IPS-NIHi7 (cell line): ENCODE data around the gene HECTD2.
"Not testable (repeated sequence)": the region's sequence is repeated elsewhere in the genome, so short reads cannot be mapped to it uniquely, and the experiment has no call there.

Experiments
- DNase-seq: peaks from one replicate; pipeline ENCODE4 v3.0.0; 2012; ENCODE audit warnings: mixed read lengths; ENCODE audit errors: extremely low spot score

The HECTD2 gene

DNA sequence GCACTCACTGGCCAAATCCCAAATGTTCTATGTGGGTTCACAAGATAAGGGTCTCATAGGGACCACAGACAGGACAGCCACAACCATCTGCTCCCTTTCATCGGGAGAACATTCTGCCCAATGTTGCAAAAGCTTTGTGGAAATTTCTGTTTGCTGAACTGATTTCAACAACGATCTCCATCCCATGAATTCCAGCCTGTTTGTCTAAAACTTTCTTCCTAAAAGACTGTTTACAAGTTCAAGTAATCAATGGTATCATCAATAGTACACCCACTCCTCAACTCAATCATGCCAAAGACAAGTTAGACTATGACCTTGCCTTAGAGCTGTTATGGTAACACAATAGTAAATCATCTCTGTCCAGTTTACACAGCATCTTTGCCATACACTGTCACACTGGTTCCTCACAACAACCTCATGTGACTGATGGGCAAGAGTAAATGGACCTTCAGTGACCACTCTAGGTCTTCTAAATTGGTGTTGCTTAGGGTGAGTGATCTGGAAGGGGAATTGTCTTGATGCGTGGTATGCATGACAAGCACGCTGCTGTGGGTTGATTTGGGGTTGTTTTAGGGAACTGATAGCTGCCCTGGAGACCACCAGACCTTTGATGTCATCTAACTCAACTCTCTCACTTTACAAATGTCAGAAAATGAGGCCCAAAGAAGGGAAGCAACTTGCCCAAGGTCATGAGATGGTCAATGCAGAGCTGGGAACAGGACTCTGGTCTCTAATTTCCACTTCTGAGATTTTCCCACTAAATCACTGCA is 127.7 kb downstream of the HECTD2 start:
- no peak for DNase-seq

DNA sequence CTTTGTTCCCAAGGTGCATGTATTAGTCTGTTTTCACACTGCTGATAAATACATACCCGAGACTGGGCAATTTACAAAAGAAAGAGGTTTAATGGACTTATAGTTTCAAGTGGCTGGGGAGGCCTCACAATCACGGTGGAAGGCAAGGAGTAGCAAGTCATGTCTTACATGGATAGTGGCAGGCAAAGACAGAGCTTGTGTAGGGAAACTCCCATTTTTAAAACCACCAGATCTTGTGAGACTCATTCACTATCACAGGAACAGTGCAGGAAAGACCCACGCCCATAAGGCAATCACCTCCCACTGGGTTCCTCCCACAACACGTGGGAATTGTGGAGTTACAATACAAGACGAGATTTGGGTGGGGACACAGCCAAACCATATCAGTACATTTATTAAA is 129.8 kb downstream of the HECTD2 start:
- no peak for DNase-seq

DNA sequence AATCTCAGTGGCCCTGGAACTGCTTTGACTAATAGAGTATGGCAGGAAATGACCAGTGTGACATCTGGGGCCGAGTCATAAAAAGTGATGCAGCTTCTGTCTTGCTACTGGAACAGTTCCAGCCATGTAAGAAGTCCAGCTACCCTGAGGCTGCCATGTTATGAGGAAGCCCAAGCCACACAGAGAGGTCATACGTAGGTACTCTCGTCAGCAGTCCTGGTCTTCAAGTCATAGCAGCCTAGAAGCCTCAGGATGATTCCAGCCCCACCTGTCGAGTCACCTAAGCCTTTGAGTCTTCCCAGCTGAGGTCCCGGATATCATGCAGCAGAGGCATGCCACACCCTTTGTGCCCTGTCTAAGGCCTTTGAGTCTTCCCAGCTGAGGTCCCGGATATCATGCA is 130.6 kb downstream of the HECTD2 start:
- DNase-seq, result no peak

DNA sequence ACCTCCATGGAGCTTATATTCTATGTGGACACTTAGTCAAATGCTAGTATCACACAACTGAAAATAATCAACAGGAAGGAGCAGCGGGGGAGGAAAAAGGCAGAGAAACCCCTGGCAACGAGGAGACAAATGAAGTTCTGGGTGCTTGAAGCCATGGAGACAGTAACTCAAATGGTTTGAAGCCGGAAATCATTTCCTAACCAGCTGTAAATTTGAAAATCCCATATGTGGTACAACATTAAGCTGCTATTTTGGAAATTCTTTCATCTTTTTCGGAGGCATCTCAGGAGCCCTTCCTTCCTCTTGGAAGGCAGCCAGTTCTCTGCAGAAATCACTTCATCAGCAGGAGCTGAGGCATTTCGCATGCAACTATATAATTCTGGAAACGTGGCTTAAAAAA is 131.3 kb downstream of the HECTD2 start:
- DNase-seq, result no peak

DNA sequence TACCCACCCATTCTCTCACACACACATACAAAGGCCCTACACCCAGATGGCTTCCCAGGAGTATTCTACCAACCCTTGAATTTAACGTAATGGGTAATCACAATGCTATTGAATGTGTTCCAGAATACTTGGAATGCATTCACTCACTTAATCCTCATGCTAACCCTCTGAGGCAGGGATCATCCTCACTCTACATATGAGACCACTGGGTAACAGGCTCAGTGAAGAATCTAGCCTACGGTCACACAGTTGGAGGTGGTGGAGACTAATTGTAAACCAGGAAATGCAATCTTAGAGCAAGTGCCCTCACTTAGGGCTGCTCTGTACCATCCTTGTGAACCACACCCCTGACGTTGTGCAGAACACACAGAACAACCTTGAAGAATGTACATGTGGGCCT is 135.2 kb downstream of the HECTD2 start:
- DNase-seq, result no peak

DNA sequence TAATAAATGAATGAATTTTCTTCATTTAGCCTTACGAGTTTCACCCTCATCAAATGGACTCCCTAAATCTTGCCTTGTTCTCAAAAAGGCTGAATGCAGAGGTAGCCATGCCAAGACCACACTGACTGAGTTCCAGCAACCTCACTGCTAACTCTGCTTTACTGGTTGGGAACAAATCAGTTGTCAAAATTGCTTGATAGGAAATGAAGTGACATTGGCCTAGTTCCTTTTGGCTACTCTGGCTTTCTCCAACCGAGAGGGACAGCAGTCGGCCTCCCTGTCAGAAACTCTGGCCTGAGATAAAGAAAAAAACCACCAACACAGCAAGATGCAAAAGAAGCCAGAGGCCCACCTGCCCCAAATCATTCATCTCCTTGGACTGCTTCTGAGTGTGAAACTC is 135.7 kb downstream of the HECTD2 start:
- DNase-seq, result no peak

DNA sequence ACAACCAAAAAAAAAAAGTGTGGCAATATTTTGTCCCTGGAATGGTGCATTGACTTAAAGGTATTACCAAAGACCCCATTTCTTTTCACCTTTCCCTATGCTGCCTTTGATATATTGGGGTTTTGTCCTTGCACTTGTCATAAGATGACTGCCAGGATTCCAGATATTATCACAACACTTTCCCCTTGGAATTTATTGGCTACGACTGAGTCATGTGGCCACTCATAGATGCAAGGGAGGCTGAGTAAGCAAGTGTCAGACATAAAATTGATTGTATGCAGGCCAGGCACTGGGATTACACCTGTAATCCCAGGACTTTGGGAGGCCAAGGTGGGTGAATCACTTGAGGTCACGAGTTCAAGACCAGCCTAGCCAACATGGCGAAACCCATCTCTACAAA is 139.1 kb downstream of the HECTD2 start:
- DNase-seq, result no peak

DNA sequence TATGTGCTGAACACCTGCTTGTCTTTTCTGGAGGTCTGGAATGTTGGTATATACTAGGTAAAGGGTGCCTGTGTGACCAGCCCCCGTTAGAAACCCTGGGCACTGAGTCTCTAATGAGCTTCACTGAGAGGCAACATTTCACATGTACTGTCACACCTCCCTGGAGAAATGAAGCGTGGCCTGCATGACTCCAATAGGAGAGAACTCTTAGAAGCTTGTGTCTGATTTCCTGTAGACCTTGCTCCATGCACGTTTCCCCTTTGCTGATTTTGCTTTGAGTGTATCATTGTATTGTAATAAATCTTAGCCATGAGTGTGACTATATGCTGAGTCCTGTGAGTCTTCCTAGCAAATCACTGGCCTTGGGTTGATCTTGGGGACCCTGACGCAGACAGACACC is 139.9 kb downstream of the HECTD2 start:
- DNase-seq, result no peak

DNA sequence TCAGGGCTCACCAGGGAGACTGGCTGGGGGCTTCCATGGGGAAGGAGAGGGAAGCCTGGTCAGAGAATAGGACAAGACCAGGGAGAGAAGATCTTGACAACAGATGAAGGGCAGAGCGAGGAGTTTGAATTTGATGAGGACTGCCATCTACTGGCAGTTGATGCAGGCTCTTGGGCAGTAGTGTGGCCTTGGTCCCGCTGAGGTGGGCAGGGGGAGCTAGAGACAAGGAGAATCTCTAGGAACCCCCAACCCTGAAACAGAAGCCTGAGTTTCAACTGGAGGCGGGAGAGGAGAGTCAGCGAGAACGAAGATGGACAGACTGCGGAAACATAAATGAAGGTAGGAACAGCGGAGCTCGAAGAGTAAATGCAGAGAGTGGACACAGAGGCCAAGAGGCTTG is 141.7 kb downstream of the HECTD2 start:
- DNase-seq, result peak; percentile 92

DNA sequence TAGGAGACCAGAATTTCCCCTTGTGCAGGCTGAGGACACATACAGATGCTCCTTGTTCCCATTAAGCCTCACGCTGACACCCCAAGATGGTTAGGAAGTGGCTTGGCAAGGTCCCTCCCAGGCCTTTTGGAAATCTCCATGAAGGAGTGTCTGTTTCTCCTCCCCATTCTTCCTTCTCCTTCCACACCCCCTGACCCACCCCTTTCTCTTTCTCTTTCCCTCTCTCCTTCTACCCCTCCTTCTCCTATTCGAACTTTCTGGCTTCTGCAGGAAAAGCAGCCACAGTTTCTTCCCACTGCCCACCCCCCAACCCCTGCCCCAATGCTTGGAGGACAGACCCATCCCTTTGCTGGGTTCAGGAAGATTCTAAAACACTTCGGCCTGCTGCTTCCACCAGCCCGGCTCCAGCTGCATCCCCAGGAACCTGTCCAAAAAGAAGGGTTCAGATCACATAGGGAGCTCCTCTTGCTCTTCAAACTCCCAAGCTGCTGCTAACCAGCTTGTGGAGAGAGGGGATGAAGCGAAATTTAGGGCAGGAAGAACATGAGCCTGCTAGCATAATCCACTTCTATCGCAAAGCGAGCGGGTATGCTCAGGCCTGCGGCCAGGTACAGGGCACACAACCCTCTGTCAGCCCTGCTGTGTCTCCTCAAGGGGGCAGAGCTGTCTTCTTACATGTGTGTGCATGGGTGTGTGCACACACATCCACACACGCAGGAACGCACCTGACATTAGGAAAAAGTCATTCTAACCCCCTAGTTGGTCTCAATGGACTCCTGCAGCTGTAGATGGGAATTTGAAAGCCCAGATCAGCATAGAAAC is 142.3 kb downstream of the HECTD2 start:
- DNase-seq, result peak; percentile 46

DNA sequence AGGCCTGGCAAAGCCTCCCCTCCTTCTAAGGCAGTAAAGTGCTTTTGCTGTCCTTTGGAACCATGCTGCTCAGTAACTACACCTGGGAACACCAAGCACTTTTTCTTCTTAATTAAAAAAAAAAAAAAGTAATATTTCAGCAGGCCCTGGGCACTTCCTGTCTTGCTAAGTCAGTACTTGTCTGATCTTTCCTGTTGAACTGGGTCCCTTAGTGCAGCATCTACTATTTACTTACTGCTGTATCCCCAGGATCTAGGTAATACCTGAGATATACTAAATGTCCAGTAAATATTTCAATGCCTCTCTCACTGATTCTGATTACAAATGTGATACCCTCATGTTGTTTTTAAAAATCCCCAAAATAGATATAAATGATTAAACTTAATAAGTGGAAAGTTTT is 145.3 kb downstream of the HECTD2 start:
- no peak for DNase-seq

DNA sequence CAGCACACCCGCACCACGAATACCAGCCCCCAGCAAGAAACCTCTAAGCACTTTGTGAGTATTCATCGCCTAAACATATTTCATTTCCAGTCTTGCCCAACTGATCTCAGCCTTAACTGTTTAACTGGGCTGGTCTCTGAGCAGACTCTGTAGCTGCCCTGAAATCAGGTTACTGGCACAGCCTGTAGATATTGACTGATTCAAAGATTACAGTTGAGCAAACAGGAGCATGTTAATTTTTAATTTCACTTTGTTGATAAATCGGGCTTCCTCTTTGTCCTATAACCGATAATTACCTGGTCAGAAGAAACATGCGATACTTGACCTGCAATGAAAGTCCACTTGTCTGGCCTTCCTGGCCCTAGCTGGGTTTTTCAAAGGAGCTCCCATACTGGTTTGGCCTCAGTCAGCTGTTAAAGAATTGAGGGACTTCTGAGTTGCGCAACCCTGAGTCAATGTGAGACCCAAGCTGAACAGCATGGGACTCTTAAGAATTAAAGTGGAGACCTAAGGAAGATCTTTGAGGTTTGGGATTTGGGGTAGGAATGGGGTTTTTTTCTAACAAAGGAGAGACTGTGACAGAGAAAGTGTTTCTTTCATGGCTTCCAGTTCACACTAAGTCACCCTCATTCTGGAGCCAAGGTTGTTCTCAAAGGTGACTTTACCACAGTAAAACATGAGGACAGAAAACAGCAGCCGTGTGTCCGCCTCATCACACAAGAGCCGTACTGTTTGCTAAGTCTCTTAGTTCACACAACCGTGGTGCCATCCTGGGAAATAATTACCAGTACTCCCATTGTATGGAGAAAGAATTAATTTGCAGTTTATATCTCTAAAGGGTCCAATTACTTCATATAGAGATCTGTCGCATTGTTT is 146.8 kb downstream of the HECTD2 start:
- no peak for DNase-seq

DNA sequence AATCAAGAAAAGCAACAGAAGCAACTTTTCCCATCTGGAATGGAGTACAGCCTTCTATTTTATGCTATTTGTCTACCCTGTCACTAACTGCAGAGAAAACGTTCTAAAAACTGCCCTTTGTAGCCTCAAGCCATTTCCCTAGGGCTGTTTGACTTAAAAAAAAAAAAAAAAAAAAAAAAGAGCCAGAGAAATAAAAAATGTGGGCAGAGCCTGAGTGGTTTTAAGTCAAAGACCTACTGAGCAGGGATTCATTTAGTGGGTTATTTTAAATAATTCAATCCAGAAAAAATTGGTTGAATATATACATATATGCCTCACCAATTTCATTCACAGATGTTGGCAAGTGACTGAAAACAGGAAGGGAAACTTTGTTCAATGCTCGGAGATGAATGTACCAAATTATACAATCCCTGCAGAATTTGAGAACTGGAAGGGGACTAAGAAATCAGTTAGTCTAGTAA is 147.5 kb downstream of the HECTD2 start:
- no peak for DNase-seq

DNA sequence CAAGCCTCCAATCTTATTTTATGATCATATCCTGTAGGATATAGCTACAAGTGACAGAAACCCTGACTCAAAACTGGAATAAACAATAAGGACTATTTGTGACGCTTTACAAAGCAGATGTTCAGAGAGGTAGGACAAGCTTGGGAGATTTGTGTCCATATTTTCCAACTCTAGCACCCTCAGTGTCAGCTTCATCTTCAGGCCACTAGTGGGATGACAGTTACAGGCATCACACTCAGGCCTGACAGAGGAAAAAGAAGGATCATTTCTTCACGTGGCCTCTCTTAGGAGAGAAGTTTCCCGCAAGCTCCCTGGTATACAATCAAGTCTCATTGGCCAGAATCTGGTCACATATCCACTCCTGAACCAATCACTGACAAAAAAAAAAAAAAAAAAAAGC is 148.3 kb downstream of the HECTD2 start:
- no peak for DNase-seq

DNA sequence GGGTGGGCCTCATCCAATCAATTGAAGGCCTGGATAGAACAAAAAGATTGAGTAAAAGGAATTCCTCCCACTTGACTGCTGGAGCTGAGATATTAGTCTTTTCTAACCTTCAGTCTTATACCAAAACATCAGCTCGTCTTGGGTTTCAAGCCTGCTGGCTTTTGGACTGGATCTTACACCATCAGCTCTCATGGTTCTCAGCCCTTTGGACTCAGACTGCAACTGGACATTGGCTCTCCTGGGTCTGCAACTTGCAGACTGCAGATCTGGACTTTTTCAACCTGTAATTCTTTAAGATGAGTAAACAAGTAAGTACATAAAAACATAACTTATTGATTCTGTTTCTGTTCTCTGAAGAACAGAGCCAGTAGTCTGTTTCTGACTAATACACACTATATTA is 149.0 kb downstream of the HECTD2 start:
- no peak for DNase-seq

DNA sequence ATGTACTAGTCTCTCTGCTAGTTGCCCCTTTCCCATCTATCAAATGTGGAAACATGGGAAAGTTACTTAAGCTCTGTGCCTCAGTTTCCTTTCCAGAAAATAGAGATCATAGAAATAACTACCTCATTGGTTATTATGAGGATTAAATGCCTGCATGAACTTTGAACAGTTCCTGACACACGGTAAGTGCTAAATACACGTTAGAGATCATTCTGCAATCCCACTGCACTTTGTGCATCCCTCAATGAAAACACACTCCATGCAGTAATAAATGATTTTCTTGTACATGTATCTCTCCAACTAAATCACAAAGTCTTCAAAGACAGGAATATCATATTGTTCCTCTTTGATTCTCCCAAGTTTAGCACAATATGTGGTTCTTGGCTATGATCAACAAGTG is 149.6 kb downstream of the HECTD2 start:
- DNase-seq, result no peak

DNA sequence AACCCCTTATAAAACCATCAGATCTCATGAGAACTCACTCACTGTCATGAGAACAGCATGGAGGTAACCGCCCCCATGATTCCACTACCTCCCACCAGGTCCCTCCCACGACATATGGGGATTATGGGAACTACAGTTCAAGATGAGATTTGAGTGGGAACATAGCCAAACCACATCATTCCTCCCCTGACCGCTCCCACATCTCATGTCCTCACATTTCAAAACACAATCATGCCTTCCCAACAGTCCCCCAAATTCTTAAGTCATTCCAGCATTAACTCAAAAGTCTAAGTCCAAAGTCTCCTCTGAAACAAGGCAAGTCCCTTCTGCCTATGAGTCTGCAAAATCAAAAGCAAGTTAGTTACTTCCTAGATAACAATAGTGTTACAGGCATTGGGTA is 150.7 kb downstream of the HECTD2 start:
- DNase-seq, result not testable (repeated sequence)

DNA sequence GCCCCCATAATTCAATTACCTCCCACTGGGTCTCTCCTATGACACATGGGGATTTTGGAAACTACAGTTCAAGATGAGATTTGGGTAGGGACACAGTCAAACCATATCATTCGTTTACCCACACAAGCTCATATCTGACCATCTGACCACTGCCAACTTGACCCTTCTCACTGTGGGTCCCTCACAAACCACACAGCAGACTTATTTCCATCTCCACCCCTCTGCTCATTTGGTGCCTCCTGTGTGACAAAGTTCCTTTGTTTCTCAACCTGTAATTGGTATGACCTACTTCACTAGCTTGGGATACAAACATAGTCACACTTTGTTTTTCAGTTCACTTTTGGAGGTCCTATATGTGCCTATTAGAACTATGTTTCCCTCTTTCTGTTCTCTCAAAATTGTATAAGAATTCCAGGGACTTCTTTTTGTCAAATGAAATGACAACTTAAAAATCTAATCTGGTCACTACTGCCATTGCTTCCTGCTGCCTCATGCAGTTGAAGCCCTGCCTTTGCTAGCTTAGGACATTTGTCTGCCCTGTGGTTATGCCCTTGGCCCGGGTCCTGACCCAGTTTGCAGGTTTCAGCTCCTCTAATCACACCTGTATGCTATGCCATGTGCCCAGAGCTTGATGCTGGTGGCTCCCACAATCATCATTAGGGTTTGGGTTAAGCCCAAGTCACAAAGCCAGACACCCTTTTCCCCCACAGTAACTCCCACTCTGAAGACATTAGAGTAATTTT is 152.9 kb downstream of the HECTD2 start:
- no peak for DNase-seq

DNA sequence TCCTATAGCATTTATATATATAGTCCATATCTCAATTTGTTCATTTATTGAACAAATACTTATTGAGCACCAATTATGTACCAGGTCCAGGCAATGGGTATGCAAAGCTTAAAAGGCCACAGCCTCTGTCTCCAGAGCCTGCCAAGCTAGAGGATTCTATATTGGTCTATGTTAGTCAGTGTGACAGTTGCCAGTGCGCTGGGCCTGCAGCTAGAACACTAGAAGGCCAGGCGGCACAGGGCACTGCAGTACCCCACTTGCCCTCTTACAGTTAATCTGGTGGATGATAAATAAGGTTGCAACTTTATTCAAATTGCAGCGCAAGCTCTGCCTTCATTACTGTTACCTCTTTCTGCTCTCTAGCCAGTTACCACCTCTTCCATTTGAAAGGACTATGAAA is 153.9 kb downstream of the HECTD2 start:
- DNase-seq, result no peak
